T-helper 17 cell (primary cell): ENCODE results near the gene RBM28. TPM values are rescaled to one million over a fixed set of nuclear protein-coding genes. Genes with fewer than 3 reads are reported as not detected.

ENCODE experiments used
- ATAC-seq: fragments of 150-1000 bp; cut with Tn5 transposase; 2 replicates; pipeline ENCODE4 v1.10.0; 2021; ENCODE audit warnings: mild to moderate bottlenecking, moderate library complexity
- DNase-seq, 3 donors: peaks; one replicate each; pipeline versions ENCODE4 v3.0.0 to v3.0.0-alpha.2; 2020 to 2021
- H3K9me3 ChIP-seq: one replicate; pipeline ENCODE4 v1.7.0; 2013; ENCODE audit warnings: low read length, mild to moderate bottlenecking; ENCODE audit not compliant: control insufficient read depth, poor library complexity, severe bottlenecking
- H3K27ac Mint-ChIP-seq: one replicate; pipeline ENCODE4 v1.8.0; 2022; ENCODE audit warnings: mild to moderate bottlenecking, moderate library complexity, mixed read lengths
- H3K27me3 Mint-ChIP-seq: one replicate; pipeline ENCODE4 v1.8.0; 2022; ENCODE audit warnings: mixed read lengths
- H3K36me3 Mint-ChIP-seq: one replicate; pipeline ENCODE4 v1.8.0; 2022; ENCODE audit warnings: low read depth, mixed read lengths
- H3K4me1 Mint-ChIP-seq: one replicate; pipeline ENCODE4 v1.8.0; 2022; ENCODE audit warnings: mild to moderate bottlenecking, mixed read lengths
- H3K4me3 Mint-ChIP-seq: one replicate; pipeline ENCODE4 v1.8.0; 2022; ENCODE audit warnings: mild to moderate bottlenecking, moderate library complexity, mixed read lengths
- total RNA-seq, 4 donors: library from RNA in 2 of 4; stranded (reverse) in 2 of 4; gene quantifications; one replicate each; pipeline ENCODE4 v1.2.3 and lab custom pipeline; 2022 to 2026

The RBM28 gene
- total RNA-seq, 2 donors from 2014 or later = 24.1 to 24.9 TPM

- H3K9me3 ChIP-seq = no peaks in the 10 kb centered on the region
- Mint-ChIP-seq H3K27ac (no peak overlapping the region), H3K4me1 (peaks cover 16% of the 10 kb centered on the region), H3K36me3 (peaks cover 10% of the 10 kb centered on the region), H3K27me3 (peaks cover 60% of the 10 kb centered on the region), H3K4me3 (peak overlapping the region; percentile 31)
- ATAC-seq (no peak), DNase-seq (no peak)
Measured at GRCh38 chr7:128363261-128363721, 19.6 kb upstream of the RBM28 start.

- Mint-ChIP-seq H3K4me3 (peak overlapping the region; percentile 31), H3K4me1 (peaks cover 16% of the 10 kb centered on the region), H3K27ac (no peak overlapping the region), H3K27me3 (peaks cover 61% of the 10 kb centered on the region), H3K36me3 (peaks cover 10% of the 10 kb centered on the region)
- H3K9me3 ChIP-seq = no peaks in the 10 kb centered on the region
- DNase-seq (no peak), ATAC-seq (no peak)
Measured at GRCh38 chr7:128362670-128363069, 19.0 kb upstream of the RBM28 start.

DNA sequence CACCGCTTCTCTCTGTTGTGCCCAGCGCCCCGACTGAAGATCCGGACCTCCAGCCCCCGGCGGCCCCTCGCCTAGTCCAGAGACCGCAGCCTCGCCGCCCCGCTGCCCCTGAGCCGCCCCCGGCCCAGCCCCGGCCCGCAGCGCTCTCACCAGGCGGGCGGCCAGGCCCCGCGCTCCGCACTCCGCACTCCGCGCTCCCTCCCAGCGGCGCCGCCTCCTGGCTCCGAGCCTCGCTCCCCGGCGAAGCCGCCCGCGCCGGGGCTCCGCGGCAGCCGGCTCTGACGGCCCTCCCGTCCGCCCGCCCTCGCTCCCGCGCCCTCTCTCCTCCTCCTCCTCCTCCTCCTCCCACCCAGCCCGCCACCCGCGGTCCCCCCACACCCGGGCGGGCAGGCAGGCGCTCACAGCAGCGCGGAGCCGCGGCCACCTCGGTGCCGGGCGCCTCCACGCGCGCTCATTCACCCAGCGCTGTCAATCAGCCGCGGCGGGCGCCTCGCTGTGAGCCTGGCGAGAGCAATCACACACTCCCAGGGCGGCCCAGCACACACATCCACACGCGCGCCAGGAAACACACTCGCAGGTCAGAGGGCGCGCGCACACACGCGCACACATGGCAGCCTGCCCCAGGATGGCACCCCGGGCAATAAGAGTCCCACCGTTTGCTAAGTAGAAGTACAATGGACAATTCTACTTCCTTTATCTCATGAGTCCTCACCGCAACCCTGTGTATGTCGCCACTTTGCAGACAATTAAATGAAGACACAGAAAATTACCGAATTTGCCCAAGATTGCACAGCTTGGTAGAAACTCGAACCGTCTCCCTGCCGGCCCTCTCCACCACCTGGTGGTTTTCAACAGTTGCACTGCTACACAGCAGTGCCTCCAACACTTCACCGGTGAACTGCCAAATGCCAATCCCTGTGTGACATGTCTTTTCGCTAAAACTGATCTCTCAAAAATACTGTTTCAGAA, 18.0 kb upstream of the RBM28 start, which contains the start of gene PRRT4:
Gene PRRT4 (minus strand): TSS at position 280 of the 969 bp plus-strand sequence.
- ATAC-seq (peak; percentile 86), DNase-seq (peak; percentile 22 to 33 (median 27))
- peak within 1 kb of the TSS; percentile 29 for H3K27ac Mint-ChIP-seq

DNA sequence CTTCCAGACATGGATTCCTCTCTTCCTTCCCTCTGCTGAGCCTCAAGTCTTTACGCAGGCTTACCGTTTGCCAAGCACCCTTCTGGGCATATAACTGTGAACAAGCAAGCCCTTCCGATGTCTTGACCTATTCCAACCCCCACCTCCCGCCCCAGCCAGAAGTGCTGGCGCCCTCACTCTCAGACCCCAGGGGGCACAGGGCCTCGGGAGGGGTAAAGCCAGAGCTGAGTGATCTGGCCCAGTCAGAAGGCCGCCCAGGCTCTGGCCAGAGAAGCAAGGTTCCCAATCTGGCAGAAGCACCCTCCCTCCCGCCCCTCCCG, 16.6 kb upstream of the RBM28 start:
- peak overlapping the region; percentile 92 for H3K4me3 Mint-ChIP-seq
- peaks cover 50% of the 10 kb centered on the region for H3K27me3 Mint-ChIP-seq
- no peak overlapping the region for H3K27ac Mint-ChIP-seq

More for the DNA sequence above, 18.0 kb upstream of the RBM28 start, which contains the start of gene PRRT4:
- H3K4me3 Mint-ChIP-seq = peak within 1 kb of the TSS; percentile 92
- no peaks in the 10 kb centered on the region for H3K9me3 ChIP-seq
- H3K36me3 Mint-ChIP-seq = peaks cover 7% of the 10 kb centered on the region
- peaks cover 58% of the 10 kb centered on the region for H3K27me3 Mint-ChIP-seq
- peaks cover 13% of the 10 kb centered on the region for H3K4me1 Mint-ChIP-seq

GRCh38 chr7:128359939-128360338, 16.2 kb upstream of the RBM28 start:
- peaks cover 17% of the 10 kb centered on the region for H3K4me1 Mint-ChIP-seq
- H3K27ac Mint-ChIP-seq = no peak overlapping the region
- H3K4me3 Mint-ChIP-seq = no peak overlapping the region
- peaks cover 8% of the 10 kb centered on the region for H3K36me3 Mint-ChIP-seq
- no peaks in the 10 kb centered on the region for H3K9me3 ChIP-seq
- ATAC-seq (no peak), DNase-seq (no peak)
- peaks cover 46% of the 10 kb centered on the region for H3K27me3 Mint-ChIP-seq

More for the DNA sequence above, 16.6 kb upstream of the RBM28 start:
- no peak for DNase-seq
- Mint-ChIP-seq H3K36me3 (peaks cover 8% of the 10 kb centered on the region), H3K4me1 (peaks cover 17% of the 10 kb centered on the region)
- ATAC-seq = no peak
- no peaks in the 10 kb centered on the region for H3K9me3 ChIP-seq

GRCh38 chr7:128359336-128359735, 15.6 kb upstream of the RBM28 start:
- H3K9me3 ChIP-seq = no peaks in the 10 kb centered on the region
- DNase-seq (no peak), ATAC-seq (no peak)
- peaks cover 5% of the 10 kb centered on the region for H3K36me3 Mint-ChIP-seq
- no peak overlapping the region for H3K27ac Mint-ChIP-seq
- H3K27me3 Mint-ChIP-seq = peaks cover 40% of the 10 kb centered on the region
- no peak overlapping the region for H3K4me3 Mint-ChIP-seq
- H3K4me1 Mint-ChIP-seq = peaks cover 17% of the 10 kb centered on the region

GRCh38 chr7:128358233-128358632, 14.5 kb upstream of the RBM28 start:
- DNase-seq (no peak), ATAC-seq (no peak)
- Mint-ChIP-seq H3K27ac (no peak overlapping the region), H3K4me3 (no peak overlapping the region), H3K36me3 (peaks cover 8% of the 10 kb centered on the region), H3K4me1 (peaks cover 19% of the 10 kb centered on the region), H3K27me3 (peaks cover 44% of the 10 kb centered on the region)
- H3K9me3 ChIP-seq = no peaks in the 10 kb centered on the region

DNA sequence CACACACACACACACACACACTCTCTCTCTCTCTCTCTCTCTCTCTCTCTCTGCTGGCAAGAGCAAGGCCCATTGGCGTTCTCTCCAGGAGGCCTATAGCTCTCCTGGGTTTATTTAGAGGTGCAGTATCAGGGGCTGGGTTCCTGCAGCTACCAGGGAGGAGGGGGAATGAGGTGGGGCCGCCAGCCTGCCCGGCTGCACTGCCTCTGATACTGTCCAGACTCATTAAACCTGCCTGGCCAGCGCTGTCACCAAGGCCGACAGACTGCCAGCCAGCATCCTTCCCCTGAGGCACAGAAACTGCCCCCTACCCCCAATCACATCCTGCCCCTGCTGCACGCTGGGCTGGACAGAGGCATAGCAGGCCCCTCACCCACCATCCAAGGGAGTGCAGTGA, 13.5 kb upstream of the RBM28 start:
- H3K9me3 ChIP-seq = no peaks in the 10 kb centered on the region
- Mint-ChIP-seq H3K27ac (no peak overlapping the region), H3K36me3 (peaks cover 7% of the 10 kb centered on the region), H3K4me1 (peaks cover 19% of the 10 kb centered on the region), H3K27me3 (peaks cover 46% of the 10 kb centered on the region), H3K4me3 (no peak overlapping the region)
- DNase-seq (no peak), ATAC-seq (no peak)

- no peak for ATAC-seq
- Mint-ChIP-seq H3K27me3 (peaks cover 40% of the 10 kb centered on the region), H3K4me1 (peaks cover 14% of the 10 kb centered on the region), H3K36me3 (peaks cover 6% of the 10 kb centered on the region), H3K4me3 (no peak overlapping the region), H3K27ac (no peak overlapping the region)
- no peaks in the 10 kb centered on the region for H3K9me3 ChIP-seq
- DNase-seq = no peak
Measured at GRCh38 chr7:128356546-128357216, 13.0 kb upstream of the RBM28 start.

DNA sequence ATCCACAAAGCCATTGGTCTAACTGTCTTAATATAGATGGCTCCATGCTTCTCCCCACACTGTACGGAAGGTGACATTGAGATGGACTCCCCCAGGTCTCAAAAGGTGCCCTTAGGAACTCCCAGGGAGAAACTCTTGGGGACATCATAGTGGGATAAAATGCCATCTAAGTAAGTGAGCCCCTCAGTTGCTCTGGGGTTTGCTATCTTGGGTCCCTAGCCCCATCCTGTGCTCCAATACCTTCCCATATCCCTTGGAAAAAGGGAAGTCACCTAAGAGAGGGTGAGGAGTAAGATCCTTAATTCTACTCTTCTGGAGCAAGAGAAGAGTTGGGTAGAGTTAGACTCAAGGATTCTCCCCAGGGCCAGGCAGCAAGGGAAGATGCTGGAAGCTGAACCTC, 9.9 kb upstream of the RBM28 start:
- ATAC-seq (no peak), DNase-seq (no peak)
- Mint-ChIP-seq H3K27me3 (peaks cover 49% of the 10 kb centered on the region), H3K4me3 (peak overlapping the region; percentile 86), H3K4me1 (peaks cover 10% of the 10 kb centered on the region), H3K36me3 (peaks cover 7% of the 10 kb centered on the region), H3K27ac (no peak overlapping the region)
- H3K9me3 ChIP-seq = no peaks in the 10 kb centered on the region

DNA sequence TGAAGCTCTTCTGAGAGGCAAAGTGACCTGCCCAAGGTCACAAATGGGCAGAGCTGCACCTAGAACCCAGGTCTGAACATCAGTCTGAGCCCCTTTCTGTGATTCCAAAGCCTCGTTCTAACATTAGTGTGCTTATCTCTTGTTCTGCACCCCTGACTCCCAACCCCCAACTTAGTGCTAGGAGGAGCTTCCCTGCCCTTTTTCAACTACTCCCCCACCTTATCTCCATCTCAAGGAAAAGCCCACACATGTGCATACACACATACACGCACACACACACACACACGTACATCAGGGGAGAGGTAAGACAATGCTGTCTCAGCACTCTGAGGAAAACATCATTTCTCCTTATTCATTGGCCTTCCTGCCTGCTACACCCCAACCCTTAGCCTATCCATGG, 9.5 kb upstream of the RBM28 start:
- peak overlapping the region; percentile 86 for H3K4me3 Mint-ChIP-seq
- H3K27ac Mint-ChIP-seq = no peak overlapping the region
- no peaks in the 10 kb centered on the region for H3K9me3 ChIP-seq
- H3K36me3 Mint-ChIP-seq = peaks cover 8% of the 10 kb centered on the region
- DNase-seq (no peak), ATAC-seq (no peak)
- H3K27me3 Mint-ChIP-seq = peaks cover 49% of the 10 kb centered on the region
- H3K4me1 Mint-ChIP-seq = peaks cover 10% of the 10 kb centered on the region

GRCh38 chr7:128352636-128353035, 8.9 kb upstream of the RBM28 start:
- no peak for ATAC-seq
- peak overlapping the region; percentile 86 for H3K4me3 Mint-ChIP-seq

GRCh38 chr7:128352153-128352537, 8.4 kb upstream of the RBM28 start:
- ATAC-seq = peak; percentile 58

More at GRCh38 chr7:128352636-128353035, 8.9 kb upstream of the RBM28 start:
- Mint-ChIP-seq H3K4me1 (peaks cover 12% of the 10 kb centered on the region), H3K27ac (no peak overlapping the region), H3K27me3 (peaks cover 52% of the 10 kb centered on the region), H3K36me3 (peaks cover 8% of the 10 kb centered on the region)
- no peak for DNase-seq
- no peaks in the 10 kb centered on the region for H3K9me3 ChIP-seq

More at GRCh38 chr7:128352153-128352537, 8.4 kb upstream of the RBM28 start:
- H3K9me3 ChIP-seq = no peaks in the 10 kb centered on the region
- H3K36me3 Mint-ChIP-seq = peaks cover 8% of the 10 kb centered on the region
- no peak overlapping the region for H3K27ac Mint-ChIP-seq
- H3K4me1 Mint-ChIP-seq = peaks cover 13% of the 10 kb centered on the region
- peak in 1 of 3 donors; percentile 13 for DNase-seq
- no peak overlapping the region for H3K4me3 Mint-ChIP-seq
- peaks cover 52% of the 10 kb centered on the region for H3K27me3 Mint-ChIP-seq
